Measurements from ENCODE around the gene ATP5MC3.

- TF ChIP-seq POLR2A (IDR thresholded peaks at IDR 0.05) (peak; percentile 33 to 79 (median 37)), CTCF (IDR thresholded peaks at IDR 0.05 in 8 of 11, conservative IDR thresholded peaks at IDR 0.05 in 3 of 11) (peak in 5 of 11 experiments; percentile 20 to 55 (median 38)), POLR2AphosphoS5 (IDR thresholded peaks at IDR 0.05) (peak; percentile 88 to 94 (median 93))
Observed at GRCh38 chr2:175167792-175168563, 13.5 kb downstream of the ATP5MC3 start, which contains the start of gene ATF2.

All from spleen (tissue), 7 donors.